Nephron progenitor cell (in vitro differentiated cells): ENCODE measurements around the gene ANKRD18B.
"Not testable (repeated sequence)": the region's sequence is repeated elsewhere in the genome, so short reads cannot be mapped to it uniquely, and the experiment has no call there.

Experiments
- DNase-seq: peaks from one replicate; pipeline ENCODE4 v3.0.0; 2021
- H3K27ac Mint-ChIP-seq: 2 replicates; pipeline ENCODE4 v1.8.0; 2021; ENCODE audit warnings: mild to moderate bottlenecking, moderate library complexity, mixed read lengths
- H3K27me3 Mint-ChIP-seq: 2 replicates; pipeline ENCODE4 v1.8.0; 2021; ENCODE audit warnings: mild to moderate bottlenecking, low read depth, mixed read lengths; ENCODE audit not compliant: poor library complexity
- H3K36me3 Mint-ChIP-seq: 2 replicates; pipeline ENCODE4 v1.8.0; 2021; ENCODE audit warnings: low read depth, mixed read lengths
- H3K4me1 Mint-ChIP-seq: 2 replicates; pipeline ENCODE4 v1.8.0; 2021; ENCODE audit warnings: mixed read lengths
- H3K4me3 Mint-ChIP-seq: 2 replicates; pipeline ENCODE4 v1.8.0; 2021; ENCODE audit warnings: mild to moderate bottlenecking, moderate library complexity, mixed read lengths
- H3K9me3 Mint-ChIP-seq: 2 replicates; pipeline ENCODE4 v1.8.0; 2021; ENCODE audit warnings: mild to moderate bottlenecking, moderate library complexity, mixed read lengths
- CTCF ChIP-seq: fragments of 200-600 bp; sonication (generic); IDR thresholded peaks from 2 replicates; pipeline ENCODE4 v1.5.0; 2021; ENCODE audit warnings: antibody characterized with exemption

ANKRD18B gene

GRCh38 chr9:33517373-33517772 is 6.7 kb upstream of the ANKRD18B start:
- Mint-ChIP-seq H3K27ac (no peak overlapping the region), H3K4me1 (no peaks in the 10 kb centered on the region), H3K4me3 (no peak overlapping the region), H3K27me3 (peaks cover 4% of the 10 kb centered on the region), H3K9me3 (peaks cover 26% of the 10 kb centered on the region), H3K36me3 (peaks cover 12% of the 10 kb centered on the region)
- DNase-seq, result no peak
- TF ChIP-seq CTCF, result peak; percentile 66

- not testable (repeated sequence) for H3K27ac Mint-ChIP-seq, DNase-seq, H3K27me3 Mint-ChIP-seq, H3K4me3 Mint-ChIP-seq, H3K4me1 Mint-ChIP-seq
- H3K9me3 Mint-ChIP-seq, result peaks cover 26% of the 10 kb centered on the region
- H3K36me3 Mint-ChIP-seq, result peaks cover 12% of the 10 kb centered on the region
Observed at GRCh38 chr9:33517934-33518577, 6.0 kb upstream of the ANKRD18B start.

- H3K36me3 Mint-ChIP-seq, H3K4me3 Mint-ChIP-seq, DNase-seq, H3K27ac Mint-ChIP-seq, H3K9me3 Mint-ChIP-seq, H3K27me3 Mint-ChIP-seq: not testable (repeated sequence)
- peaks cover 18% of the 10 kb centered on the region for H3K4me1 Mint-ChIP-seq
Observed at GRCh38 chr9:33521861-33522260, 2.2 kb upstream of the ANKRD18B start.

DNA sequence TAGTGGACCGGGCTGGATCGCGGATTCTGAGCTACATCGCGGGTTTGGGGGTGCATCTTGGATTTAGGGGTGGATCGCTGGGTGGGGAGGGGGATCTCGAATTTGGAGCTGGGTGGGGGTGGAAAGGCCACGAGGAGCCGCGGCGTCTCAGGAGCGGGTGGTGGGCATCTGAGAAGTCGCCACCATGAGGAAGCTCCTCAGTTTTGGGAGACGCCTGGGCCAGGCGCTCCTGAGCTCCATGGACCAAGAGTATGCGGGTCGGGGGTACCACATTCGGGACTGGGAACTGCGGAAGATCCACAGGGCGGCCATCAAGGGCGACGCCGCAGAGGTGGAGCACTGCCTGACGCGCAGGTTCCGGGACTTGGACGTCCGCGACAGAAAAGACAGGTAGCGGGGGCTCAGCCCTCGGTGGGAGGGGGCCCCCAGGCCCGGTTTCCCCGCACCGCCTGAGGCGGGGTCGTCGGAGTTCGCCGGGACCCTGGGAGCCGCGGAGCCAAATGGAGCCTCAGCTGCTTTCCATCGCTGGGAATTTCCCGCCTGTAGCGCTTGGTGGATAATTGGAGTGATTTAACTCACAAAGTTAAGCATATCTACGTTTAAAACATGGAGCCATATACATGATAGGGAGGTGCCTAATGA is 376 bp downstream of the ANKRD18B start:
- TF ChIP-seq CTCF, result no peak
- H3K36me3 Mint-ChIP-seq, result no peaks in the 10 kb centered on the region
- peaks cover 7% of the 10 kb centered on the region for H3K27me3 Mint-ChIP-seq
- peak overlapping the region; percentile 97 for H3K4me3 Mint-ChIP-seq
- H3K27ac Mint-ChIP-seq, result peak overlapping the region; percentile 42
- peaks cover 18% of the 10 kb centered on the region for H3K4me1 Mint-ChIP-seq
- H3K9me3 Mint-ChIP-seq, result no peaks in the 10 kb centered on the region
- peak; percentile 38 for DNase-seq

DNA sequence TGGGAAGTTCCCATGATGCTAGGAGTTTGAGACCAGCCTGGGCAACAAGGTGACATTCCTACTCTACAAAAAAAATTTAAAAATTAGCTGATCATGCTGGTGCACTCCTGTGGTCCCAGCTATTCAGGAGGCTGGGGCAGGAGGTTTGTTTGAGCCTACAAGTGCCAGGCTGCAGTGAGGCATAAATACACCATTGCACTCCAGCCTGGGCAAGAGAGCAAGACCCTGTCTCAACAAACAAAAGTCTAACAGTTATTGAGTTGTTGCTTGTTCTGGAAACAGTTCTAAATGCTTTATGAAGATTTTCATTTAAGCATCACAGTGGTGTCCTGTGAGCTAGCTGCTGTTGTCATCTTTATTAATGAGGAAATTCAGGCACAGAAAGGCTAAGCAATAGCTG is 4.0 kb downstream of the ANKRD18B start:
- not testable (repeated sequence) for DNase-seq, H3K27ac Mint-ChIP-seq, H3K27me3 Mint-ChIP-seq, H3K9me3 Mint-ChIP-seq, H3K36me3 Mint-ChIP-seq, H3K4me3 Mint-ChIP-seq
- peaks cover 12% of the 10 kb centered on the region for H3K4me1 Mint-ChIP-seq

DNA sequence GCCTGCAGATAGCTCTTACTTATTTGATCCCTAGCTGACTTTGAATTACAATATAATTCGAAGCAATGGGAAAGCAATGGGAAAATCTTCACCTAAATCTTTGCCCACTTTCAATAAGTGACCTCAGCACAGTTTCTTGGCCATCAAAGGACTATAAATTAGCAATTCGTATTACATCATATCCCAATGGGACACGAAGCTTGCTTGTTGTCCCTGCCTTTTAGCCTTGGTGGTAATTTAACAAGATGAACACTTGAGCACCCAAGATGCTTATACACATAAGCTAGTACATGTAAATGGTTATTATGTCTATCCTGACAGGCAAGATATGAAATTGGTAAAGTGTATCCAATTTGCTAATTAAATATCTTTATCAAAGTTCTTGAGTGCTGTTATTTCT is 9.9 kb downstream of the ANKRD18B start:
- H3K9me3 Mint-ChIP-seq, H3K36me3 Mint-ChIP-seq, H3K27me3 Mint-ChIP-seq, DNase-seq, H3K4me1 Mint-ChIP-seq, H3K4me3 Mint-ChIP-seq, H3K27ac Mint-ChIP-seq: not testable (repeated sequence)

DNA sequence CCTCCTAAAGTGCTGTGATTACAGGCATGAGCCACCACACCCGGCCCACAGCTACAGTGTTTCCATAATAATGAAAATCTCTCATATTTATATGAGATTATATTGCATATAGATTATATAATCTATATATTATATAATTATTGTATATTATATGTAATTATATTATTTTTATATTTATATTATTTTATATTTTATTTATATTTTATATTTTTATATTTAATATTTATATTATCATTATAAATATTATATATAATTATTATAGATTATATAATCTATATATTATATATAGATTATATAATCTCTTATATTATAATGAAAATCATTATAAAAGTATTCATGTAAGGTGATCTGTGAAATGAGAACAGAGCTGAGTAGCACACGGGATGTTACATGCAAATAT is 11.5 kb downstream of the ANKRD18B start:
- H3K9me3 Mint-ChIP-seq, result no peaks in the 10 kb centered on the region
- no peak overlapping the region for H3K4me3 Mint-ChIP-seq
- peaks cover 8% of the 10 kb centered on the region for H3K36me3 Mint-ChIP-seq
- H3K27ac Mint-ChIP-seq, result no peak overlapping the region
- peaks cover 3% of the 10 kb centered on the region for H3K27me3 Mint-ChIP-seq
- TF ChIP-seq CTCF, result no peak
- no peaks in the 10 kb centered on the region for H3K4me1 Mint-ChIP-seq
- no peak for DNase-seq

DNA sequence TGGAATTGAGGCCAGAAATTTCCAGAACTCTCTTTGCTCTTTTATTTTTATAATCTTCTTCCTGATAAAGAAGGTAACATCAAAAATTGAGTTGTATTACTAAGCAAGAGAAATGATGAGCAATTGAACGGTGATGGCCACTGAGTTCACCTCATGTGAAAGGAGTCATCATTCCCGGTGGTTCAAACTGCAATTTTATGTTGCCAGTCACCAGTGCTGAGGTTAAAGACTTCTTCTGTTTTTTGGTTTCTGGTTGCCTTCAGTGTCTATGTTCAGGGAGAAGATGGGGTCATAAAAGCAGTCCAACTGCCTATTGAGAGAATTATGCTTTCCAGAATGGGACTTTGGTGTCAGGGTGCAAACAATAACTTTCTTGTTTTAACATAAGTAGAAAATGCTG is 19.4 kb downstream of the ANKRD18B start:
- H3K4me1 Mint-ChIP-seq, H3K27me3 Mint-ChIP-seq, H3K4me3 Mint-ChIP-seq, H3K27ac Mint-ChIP-seq, H3K9me3 Mint-ChIP-seq, DNase-seq: not testable (repeated sequence)
- peaks cover 16% of the 10 kb centered on the region for H3K36me3 Mint-ChIP-seq

- DNase-seq, H3K9me3 Mint-ChIP-seq, H3K27ac Mint-ChIP-seq, H3K4me1 Mint-ChIP-seq, H3K27me3 Mint-ChIP-seq, H3K4me3 Mint-ChIP-seq: not testable (repeated sequence)
- H3K36me3 Mint-ChIP-seq, result peaks cover 20% of the 10 kb centered on the region
Observed at GRCh38 chr9:33545715-33546114, 21.7 kb downstream of the ANKRD18B start.

DNA sequence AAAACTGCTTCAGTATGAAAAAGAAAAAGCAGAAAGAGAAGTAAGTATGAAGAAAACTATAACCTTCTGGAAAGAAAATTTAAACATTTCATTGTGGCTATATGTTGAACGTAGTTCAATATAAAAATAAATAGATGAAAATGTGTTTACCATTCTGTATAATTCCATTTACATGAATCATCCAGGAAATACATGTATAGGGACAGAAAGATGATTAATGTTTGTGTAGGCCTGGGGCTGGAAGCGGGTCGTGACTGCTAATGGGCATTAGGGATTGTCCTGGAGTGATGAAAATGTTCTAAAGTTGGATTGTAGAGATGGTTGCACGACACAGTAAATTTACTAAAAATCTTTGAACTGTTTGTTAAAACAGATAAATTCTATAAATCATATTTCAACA is 24.8 kb downstream of the ANKRD18B start:
- not testable (repeated sequence) for H3K27me3 Mint-ChIP-seq, H3K27ac Mint-ChIP-seq

GRCh38 chr9:33549418-33549817 is 25.4 kb downstream of the ANKRD18B start:
- H3K4me1 Mint-ChIP-seq, result not testable (repeated sequence)

More for the DNA sequence above, 24.8 kb downstream of the ANKRD18B start:
- not testable (repeated sequence) for DNase-seq, H3K4me1 Mint-ChIP-seq, H3K4me3 Mint-ChIP-seq, H3K9me3 Mint-ChIP-seq
- H3K36me3 Mint-ChIP-seq, result peaks cover 20% of the 10 kb centered on the region

GRCh38 chr9:33551183-33551582 is 27.1 kb downstream of the ANKRD18B start:
- H3K36me3 Mint-ChIP-seq, result peaks cover 28% of the 10 kb centered on the region

More at GRCh38 chr9:33549418-33549817, 25.4 kb downstream of the ANKRD18B start:
- H3K27ac Mint-ChIP-seq, H3K27me3 Mint-ChIP-seq, H3K4me3 Mint-ChIP-seq, H3K9me3 Mint-ChIP-seq, DNase-seq: not testable (repeated sequence)
- peaks cover 25% of the 10 kb centered on the region for H3K36me3 Mint-ChIP-seq

More at GRCh38 chr9:33551183-33551582, 27.1 kb downstream of the ANKRD18B start:
- not testable (repeated sequence) for H3K27me3 Mint-ChIP-seq, H3K4me3 Mint-ChIP-seq, H3K27ac Mint-ChIP-seq, H3K4me1 Mint-ChIP-seq, H3K9me3 Mint-ChIP-seq, DNase-seq
